ENCODE measurements around the gene EFNA4.

DNA sequence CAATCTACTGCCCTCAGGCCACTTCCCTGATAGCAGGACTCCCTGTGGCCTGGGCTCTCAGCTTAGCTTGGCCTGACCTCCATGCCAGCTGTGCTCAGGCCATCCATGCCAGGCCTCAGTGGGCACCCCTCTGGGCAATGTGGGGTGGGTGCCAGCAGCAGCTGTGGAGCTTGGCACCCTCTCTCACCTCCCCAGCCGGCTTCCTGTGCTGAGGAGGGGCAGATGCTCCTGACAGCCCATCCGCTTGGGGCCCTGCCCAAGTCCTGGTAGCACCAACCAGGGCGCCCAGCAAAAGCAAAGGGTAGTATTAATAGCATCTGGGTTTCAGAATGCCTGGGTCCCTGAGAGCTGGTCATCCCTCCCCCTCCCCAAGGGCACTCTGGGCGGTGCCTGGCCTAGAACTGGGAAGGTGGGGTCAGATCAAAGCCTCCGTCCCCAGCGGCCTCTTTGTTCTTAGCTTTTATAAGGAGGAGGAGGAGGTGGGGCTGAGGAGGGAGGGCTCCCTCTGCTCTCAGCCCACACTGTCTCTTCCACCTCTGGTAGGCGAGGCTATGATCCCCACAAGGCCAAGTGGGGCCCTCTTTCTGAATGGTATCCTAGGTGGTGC is 6.1 kb downstream of the EFNA4 start:
- TF ChIP-seq, protein P1, sequence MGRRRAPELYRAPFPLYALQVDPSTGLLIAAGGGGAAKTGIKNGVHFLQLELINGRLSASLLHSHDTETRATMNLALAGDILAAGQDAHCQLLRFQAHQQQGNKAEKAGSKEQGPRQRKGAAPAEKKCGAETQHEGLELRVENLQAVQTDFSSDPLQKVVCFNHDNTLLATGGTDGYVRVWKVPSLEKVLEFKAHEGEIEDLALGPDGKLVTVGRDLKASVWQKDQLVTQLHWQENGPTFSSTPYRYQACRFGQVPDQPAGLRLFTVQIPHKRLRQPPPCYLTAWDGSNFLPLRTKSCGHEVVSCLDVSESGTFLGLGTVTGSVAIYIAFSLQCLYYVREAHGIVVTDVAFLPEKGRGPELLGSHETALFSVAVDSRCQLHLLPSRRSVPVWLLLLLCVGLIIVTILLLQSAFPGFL (CRISPR knock-in tag; IDR thresholded peaks at IDR 0.05; ENCODE audit: borderline replicate concordance), result no peak
- TF ChIP-seq, protein P2, sequence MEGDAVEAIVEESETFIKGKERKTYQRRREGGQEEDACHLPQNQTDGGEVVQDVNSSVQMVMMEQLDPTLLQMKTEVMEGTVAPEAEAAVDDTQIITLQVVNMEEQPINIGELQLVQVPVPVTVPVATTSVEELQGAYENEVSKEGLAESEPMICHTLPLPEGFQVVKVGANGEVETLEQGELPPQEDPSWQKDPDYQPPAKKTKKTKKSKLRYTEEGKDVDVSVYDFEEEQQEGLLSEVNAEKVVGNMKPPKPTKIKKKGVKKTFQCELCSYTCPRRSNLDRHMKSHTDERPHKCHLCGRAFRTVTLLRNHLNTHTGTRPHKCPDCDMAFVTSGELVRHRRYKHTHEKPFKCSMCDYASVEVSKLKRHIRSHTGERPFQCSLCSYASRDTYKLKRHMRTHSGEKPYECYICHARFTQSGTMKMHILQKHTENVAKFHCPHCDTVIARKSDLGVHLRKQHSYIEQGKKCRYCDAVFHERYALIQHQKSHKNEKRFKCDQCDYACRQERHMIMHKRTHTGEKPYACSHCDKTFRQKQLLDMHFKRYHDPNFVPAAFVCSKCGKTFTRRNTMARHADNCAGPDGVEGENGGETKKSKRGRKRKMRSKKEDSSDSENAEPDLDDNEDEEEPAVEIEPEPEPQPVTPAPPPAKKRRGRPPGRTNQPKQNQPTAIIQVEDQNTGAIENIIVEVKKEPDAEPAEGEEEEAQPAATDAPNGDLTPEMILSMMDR (IDR thresholded peaks at IDR 0.05), result no peak
- TF ChIP-seq, protein P3, sequence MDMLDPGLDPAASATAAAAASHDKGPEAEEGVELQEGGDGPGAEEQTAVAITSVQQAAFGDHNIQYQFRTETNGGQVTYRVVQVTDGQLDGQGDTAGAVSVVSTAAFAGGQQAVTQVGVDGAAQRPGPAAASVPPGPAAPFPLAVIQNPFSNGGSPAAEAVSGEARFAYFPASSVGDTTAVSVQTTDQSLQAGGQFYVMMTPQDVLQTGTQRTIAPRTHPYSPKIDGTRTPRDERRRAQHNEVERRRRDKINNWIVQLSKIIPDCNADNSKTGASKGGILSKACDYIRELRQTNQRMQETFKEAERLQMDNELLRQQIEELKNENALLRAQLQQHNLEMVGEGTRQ (CRISPR knock-in tag; IDR thresholded peaks at IDR 0.05), result no peak
- no peak for TF ChIP-seq GTF2I (CRISPR knock-in tag; conservative IDR thresholded peaks at IDR 0.05)
- TF ChIP-seq NR2C2 (CRISPR knock-in tag; IDR thresholded peaks at IDR 0.05), result no peak
- TF ChIP-seq, protein P4, sequence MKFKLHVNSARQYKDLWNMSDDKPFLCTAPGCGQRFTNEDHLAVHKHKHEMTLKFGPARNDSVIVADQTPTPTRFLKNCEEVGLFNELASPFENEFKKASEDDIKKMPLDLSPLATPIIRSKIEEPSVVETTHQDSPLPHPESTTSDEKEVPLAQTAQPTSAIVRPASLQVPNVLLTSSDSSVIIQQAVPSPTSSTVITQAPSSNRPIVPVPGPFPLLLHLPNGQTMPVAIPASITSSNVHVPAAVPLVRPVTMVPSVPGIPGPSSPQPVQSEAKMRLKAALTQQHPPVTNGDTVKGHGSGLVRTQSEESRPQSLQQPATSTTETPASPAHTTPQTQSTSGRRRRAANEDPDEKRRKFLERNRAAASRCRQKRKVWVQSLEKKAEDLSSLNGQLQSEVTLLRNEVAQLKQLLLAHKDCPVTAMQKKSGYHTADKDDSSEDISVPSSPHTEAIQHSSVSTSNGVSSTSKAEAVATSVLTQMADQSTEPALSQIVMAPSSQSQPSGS (CRISPR knock-in tag; IDR thresholded peaks at IDR 0.05; ENCODE audit: borderline replicate concordance, low read depth), result no peak

Measured in WTC11 (cell line).